Erythroblast (primary cell): ENCODE results near the gene SPX.

Experiments used
- GATA1 ChIP-seq: IDR thresholded peaks from 2 replicates; pipeline ENCODE4 v1.6.1; 2011; ENCODE audit warnings: low read depth, mild to moderate bottlenecking, control low read depth, low read length, moderate library complexity
- POLR2A ChIP-seq: IDR thresholded peaks from 2 replicates; pipeline ENCODE4 v1.6.1; 2011; ENCODE audit warnings: mild to moderate bottlenecking, low read length

DNA sequence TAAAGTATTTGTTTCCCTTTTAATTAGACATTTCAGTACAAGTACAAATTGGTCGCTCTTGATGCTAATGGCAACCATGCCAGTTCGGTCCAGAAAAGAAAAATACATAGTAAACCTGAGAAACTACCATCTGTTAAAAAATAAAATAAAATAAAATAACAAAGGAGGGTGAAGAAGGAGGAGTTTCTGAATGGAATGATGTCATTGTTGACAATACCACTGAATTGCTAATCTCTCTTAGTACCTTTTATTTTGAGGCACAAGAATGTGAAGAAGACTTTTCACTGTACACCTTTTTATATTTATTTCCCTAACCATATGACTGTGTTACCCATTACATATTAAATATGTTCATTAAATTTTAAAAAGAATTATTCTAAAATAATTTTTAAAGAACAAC is 19.5 kb downstream of the SPX start:
- TF ChIP-seq POLR2A (no peak), GATA1 (no peak)
